AG09309 (cell line): Measurements from ENCODE around the gene SLC26A1.

Experiments used
- DNase-seq: peaks from one replicate; pipeline ENCODE4 v3.0.0-alpha.2; 2010; ENCODE audit warnings: low read depth
- H3K4me3 ChIP-seq: 2 replicates; pipeline ENCODE4 v1.5.1; 2011; ENCODE audit warnings: mild to moderate bottlenecking, low read depth, low read length, moderate library complexity; ENCODE audit not compliant: control insufficient read depth
- TF ChIP-seq, protein P1 (sequence below): IDR thresholded peaks from 2 replicates; pipeline ENCODE4 v1.5.1; 2011; ENCODE audit warnings: mild to moderate bottlenecking, low read depth, low read length, inconsistent platforms; ENCODE audit not compliant: insufficient read depth, control insufficient read depth; ENCODE audit errors: missing control alignments

SLC26A1 gene

GRCh38 chr4:950136-951020 is 42.8 kb downstream of the SLC26A1 start:
- no peak overlapping the region for H3K4me3 ChIP-seq
- DNase-seq = no peak
- TF ChIP-seq, protein P1, sequence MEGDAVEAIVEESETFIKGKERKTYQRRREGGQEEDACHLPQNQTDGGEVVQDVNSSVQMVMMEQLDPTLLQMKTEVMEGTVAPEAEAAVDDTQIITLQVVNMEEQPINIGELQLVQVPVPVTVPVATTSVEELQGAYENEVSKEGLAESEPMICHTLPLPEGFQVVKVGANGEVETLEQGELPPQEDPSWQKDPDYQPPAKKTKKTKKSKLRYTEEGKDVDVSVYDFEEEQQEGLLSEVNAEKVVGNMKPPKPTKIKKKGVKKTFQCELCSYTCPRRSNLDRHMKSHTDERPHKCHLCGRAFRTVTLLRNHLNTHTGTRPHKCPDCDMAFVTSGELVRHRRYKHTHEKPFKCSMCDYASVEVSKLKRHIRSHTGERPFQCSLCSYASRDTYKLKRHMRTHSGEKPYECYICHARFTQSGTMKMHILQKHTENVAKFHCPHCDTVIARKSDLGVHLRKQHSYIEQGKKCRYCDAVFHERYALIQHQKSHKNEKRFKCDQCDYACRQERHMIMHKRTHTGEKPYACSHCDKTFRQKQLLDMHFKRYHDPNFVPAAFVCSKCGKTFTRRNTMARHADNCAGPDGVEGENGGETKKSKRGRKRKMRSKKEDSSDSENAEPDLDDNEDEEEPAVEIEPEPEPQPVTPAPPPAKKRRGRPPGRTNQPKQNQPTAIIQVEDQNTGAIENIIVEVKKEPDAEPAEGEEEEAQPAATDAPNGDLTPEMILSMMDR = no peak

DNA sequence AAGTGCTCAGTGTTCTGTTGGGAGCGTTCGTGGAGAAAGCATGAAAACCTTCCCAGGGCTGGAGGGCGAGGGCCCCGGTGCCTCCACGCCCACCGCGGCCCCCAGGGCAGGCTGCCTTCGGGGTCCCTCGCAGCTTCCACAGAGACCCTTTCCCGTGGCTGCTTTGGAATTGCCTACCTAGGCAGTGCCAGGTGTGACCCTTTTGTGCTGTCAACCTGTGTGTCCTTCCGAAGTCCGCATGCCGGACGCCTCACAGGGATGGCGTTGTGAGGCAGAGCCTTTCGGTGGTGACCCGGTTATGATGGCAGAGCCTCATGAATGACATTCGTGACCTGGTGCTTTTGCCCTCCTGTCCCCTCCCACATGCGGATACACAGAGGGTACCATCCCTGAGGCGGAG is 43.5 kb downstream of the SLC26A1 start:
- H3K4me3 ChIP-seq = no peak overlapping the region
- TF ChIP-seq, protein P1 = no peak
- no peak for DNase-seq

DNA sequence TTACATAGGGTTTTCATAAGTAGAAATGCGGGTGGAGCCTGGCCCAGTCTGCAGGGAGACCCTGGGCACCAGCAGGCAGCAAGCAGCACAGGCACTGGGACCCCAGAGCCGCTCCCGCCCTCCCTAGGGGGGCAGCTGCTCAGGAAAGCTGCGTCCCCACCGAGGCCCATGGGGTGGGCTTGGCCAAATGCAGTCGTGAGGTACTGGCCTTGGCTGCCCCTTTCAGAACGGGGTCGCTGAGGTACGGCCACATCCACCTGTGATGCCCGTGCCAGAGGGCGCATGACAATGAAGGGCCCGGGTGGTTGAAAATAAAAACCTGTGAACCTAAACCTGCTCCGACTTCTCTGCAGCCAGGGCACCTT is 44.3 kb downstream of the SLC26A1 start:
- TF ChIP-seq, protein P1 = no peak
- no peak for DNase-seq
- no peak overlapping the region for H3K4me3 ChIP-seq

GRCh38 chr4:948101-948935 is 44.9 kb downstream of the SLC26A1 start:
- DNase-seq = no peak
- TF ChIP-seq, protein P1 = no peak

DNA sequence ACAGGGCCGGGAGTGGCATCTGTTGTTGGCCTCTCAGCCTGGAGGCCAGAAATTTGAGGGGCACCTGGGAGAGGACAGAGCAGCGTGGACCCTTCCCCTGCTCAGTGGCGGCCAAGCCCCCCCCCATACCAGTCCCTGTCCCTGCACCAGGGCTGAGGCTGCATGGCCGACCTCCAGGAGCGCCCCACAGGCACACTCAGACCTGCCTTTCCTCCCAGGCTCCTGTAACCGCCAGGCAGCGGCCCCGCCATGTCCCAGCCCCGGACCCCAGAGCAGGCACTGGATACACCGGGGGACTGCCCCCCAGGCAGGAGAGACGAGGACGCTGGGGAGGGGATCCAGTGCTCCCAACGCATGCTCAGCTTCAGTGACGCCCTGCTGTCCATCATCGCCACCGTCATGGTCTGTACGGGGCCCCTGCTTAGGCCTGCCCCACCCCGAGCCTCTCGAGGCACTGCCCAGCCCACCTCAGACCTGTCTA is 45.7 kb downstream of the SLC26A1 start:
- TF ChIP-seq, protein P1 = no peak

More at GRCh38 chr4:948101-948935, 44.9 kb downstream of the SLC26A1 start:
- H3K4me3 ChIP-seq = no peak overlapping the region

GRCh38 chr4:946517-947471 is 46.4 kb downstream of the SLC26A1 start:
- no peak for DNase-seq
- TF ChIP-seq, protein P1 = no peak
- H3K4me3 ChIP-seq = no peak overlapping the region

More for the DNA sequence above, 45.7 kb downstream of the SLC26A1 start:
- DNase-seq = no peak
- no peak overlapping the region for H3K4me3 ChIP-seq
